ENCODE data around the gene MAGEF1.

MAGEF1 gene

GRCh38 chr3:184738982-184739381 lies 27.1 kb upstream of the MAGEF1 start:
- TF ChIP-seq CTCF (IDR thresholded peaks at IDR 0.05; ENCODE audit: insufficient read depth, low read length, poor library complexity, severe bottlenecking): no peak
- no peak for TF ChIP-seq EZH2phosphoT487 (conservative IDR thresholded peaks at IDR 0.05; ENCODE audit: low read length)
- Histone ChIP-seq H3K4me3 (ENCODE audit: insufficient read depth, low read length, poor library complexity, severe bottlenecking) (no peak overlapping the region), H3K36me3 (ENCODE audit: low read length) (no peaks in the 10 kb centered on the region), H3F3A (ENCODE audit: insufficient read depth) (no peaks in the 10 kb centered on the region), H3K79me2 (ENCODE audit: insufficient read depth, low read length) (no peaks in the 10 kb centered on the region), H3K9ac (ENCODE audit: low read length) (no peak overlapping the region), H3K27me3 (ENCODE audit: low read length) (no peaks in the 10 kb centered on the region), H3K9me3 (ENCODE audit: insufficient read depth, low read length) (no peaks in the 10 kb centered on the region), H4K20me1 (ENCODE audit: low read depth, low read length) (no peaks in the 10 kb centered on the region), H3K27ac (ENCODE audit: low read depth, low read length) (no peak overlapping the region), H2AFZ (ENCODE audit: low read depth, low read length, severe bottlenecking) (no peak overlapping the region), H3K4me2 (ENCODE audit: low read depth, low read length, poor library complexity, severe bottlenecking) (no peak overlapping the region), H3K9me2 (replicated peaks; ENCODE audit: insufficient read depth, low read length) (no peaks in the 10 kb centered on the region)

- Histone ChIP-seq H2AFZ (ENCODE audit: low read depth, low read length, severe bottlenecking) (no peak overlapping the region), H3K27ac (ENCODE audit: low read depth, low read length) (no peak overlapping the region)
- TF ChIP-seq CTCF (IDR thresholded peaks at IDR 0.05; ENCODE audit: insufficient read depth, low read length, poor library complexity, severe bottlenecking): no peak
- no peak for TF ChIP-seq EZH2phosphoT487 (conservative IDR thresholded peaks at IDR 0.05; ENCODE audit: low read length)
These were observed 26.6 kb upstream of the MAGEF1 start for GRCh38 chr3:184738506-184738890.

GRCh38 chr3:184737641-184738505 lies 26.0 kb upstream of the MAGEF1 start:
- Histone ChIP-seq H4K20me1 (ENCODE audit: low read depth, low read length) (no peaks in the 10 kb centered on the region), H2AFZ (ENCODE audit: low read depth, low read length, severe bottlenecking) (no peak overlapping the region), H3F3A (ENCODE audit: insufficient read depth) (no peaks in the 10 kb centered on the region), H3K79me2 (ENCODE audit: insufficient read depth, low read length) (no peaks in the 10 kb centered on the region), H3K4me3 (ENCODE audit: insufficient read depth, low read length, poor library complexity, severe bottlenecking) (no peak overlapping the region), H3K9me3 (ENCODE audit: insufficient read depth, low read length) (no peaks in the 10 kb centered on the region), H3K27me3 (ENCODE audit: low read length) (no peaks in the 10 kb centered on the region), H3K27ac (ENCODE audit: low read depth, low read length) (no peak overlapping the region), H3K36me3 (ENCODE audit: low read length) (no peaks in the 10 kb centered on the region), H3K4me2 (ENCODE audit: low read depth, low read length, poor library complexity, severe bottlenecking) (no peak overlapping the region), H3K9me2 (replicated peaks; ENCODE audit: insufficient read depth, low read length) (no peaks in the 10 kb centered on the region), H3K9ac (ENCODE audit: low read length) (no peak overlapping the region)
- TF ChIP-seq EZH2phosphoT487 (conservative IDR thresholded peaks at IDR 0.05; ENCODE audit: low read length): no peak
- no peak for TF ChIP-seq CTCF (IDR thresholded peaks at IDR 0.05; ENCODE audit: insufficient read depth, low read length, poor library complexity, severe bottlenecking)

More at GRCh38 chr3:184738506-184738890, 26.6 kb upstream of the MAGEF1 start:
- Histone ChIP-seq H3F3A (ENCODE audit: insufficient read depth) (no peaks in the 10 kb centered on the region), H3K9ac (ENCODE audit: low read length) (no peak overlapping the region), H3K4me2 (ENCODE audit: low read depth, low read length, poor library complexity, severe bottlenecking) (no peak overlapping the region), H3K79me2 (ENCODE audit: insufficient read depth, low read length) (no peaks in the 10 kb centered on the region), H3K36me3 (ENCODE audit: low read length) (no peaks in the 10 kb centered on the region), H3K9me2 (replicated peaks; ENCODE audit: insufficient read depth, low read length) (no peaks in the 10 kb centered on the region), H3K9me3 (ENCODE audit: insufficient read depth, low read length) (no peaks in the 10 kb centered on the region), H3K27me3 (ENCODE audit: low read length) (no peaks in the 10 kb centered on the region), H4K20me1 (ENCODE audit: low read depth, low read length) (no peaks in the 10 kb centered on the region), H3K4me3 (ENCODE audit: insufficient read depth, low read length, poor library complexity, severe bottlenecking) (no peak overlapping the region)
